Hematopoietic multipotent progenitor cell treated with erythropoietin and hydrocortisone succinate and interleukin-3 and kit ligand, for 6 days (in vitro differentiated cells): Measurements from ENCODE around the gene SEMA3D.

Experiments used
- DNase-seq: peaks from one replicate; pipeline ENCODE4 v3.0.0-alpha.2; 2015

The SEMA3D gene

GRCh38 chr7:85183296-85183695 is 3.6 kb downstream of the SEMA3D start:
- no peak for DNase-seq

- no peak for DNase-seq
Observed at GRCh38 chr7:85178531-85179298, 8.1 kb downstream of the SEMA3D start.

- DNase-seq: no peak
Observed at GRCh38 chr7:85177316-85177715, 9.5 kb downstream of the SEMA3D start.

- no peak for DNase-seq
Observed at GRCh38 chr7:85176197-85176596, 10.7 kb downstream of the SEMA3D start.

- no peak for DNase-seq
Observed at GRCh38 chr7:85175217-85175616, 11.6 kb downstream of the SEMA3D start.

- no peak for DNase-seq
Observed at GRCh38 chr7:85172530-85172941, 14.3 kb downstream of the SEMA3D start.

GRCh38 chr7:85167636-85168035 is 19.2 kb downstream of the SEMA3D start:
- no peak for DNase-seq

GRCh38 chr7:85165263-85165662 is 21.6 kb downstream of the SEMA3D start:
- no peak for DNase-seq

GRCh38 chr7:85164376-85164775 is 22.5 kb downstream of the SEMA3D start:
- no peak for DNase-seq

- no peak for DNase-seq
Observed at GRCh38 chr7:85162721-85163120, 24.1 kb downstream of the SEMA3D start.

GRCh38 chr7:85160223-85160622 is 26.6 kb downstream of the SEMA3D start:
- no peak for DNase-seq

- no peak for DNase-seq
Observed at GRCh38 chr7:85159003-85159402, 27.9 kb downstream of the SEMA3D start.

GRCh38 chr7:85156661-85157208 is 30.1 kb downstream of the SEMA3D start:
- DNase-seq: no peak

GRCh38 chr7:85154282-85154937 is 32.4 kb downstream of the SEMA3D start:
- DNase-seq: no peak

GRCh38 chr7:85153715-85154114 is 33.1 kb downstream of the SEMA3D start:
- no peak for DNase-seq

GRCh38 chr7:85150624-85151023 is 36.2 kb downstream of the SEMA3D start:
- DNase-seq: no peak

- no peak for DNase-seq
Observed at GRCh38 chr7:85144771-85145170, 42.1 kb downstream of the SEMA3D start.

GRCh38 chr7:85135977-85136376 is 50.9 kb downstream of the SEMA3D start:
- no peak for DNase-seq

GRCh38 chr7:85133560-85133959 is 53.3 kb downstream of the SEMA3D start:
- DNase-seq: no peak

- no peak for DNase-seq
Observed at GRCh38 chr7:85133006-85133405, 53.9 kb downstream of the SEMA3D start.

GRCh38 chr7:85130702-85131101 is 56.2 kb downstream of the SEMA3D start:
- DNase-seq: no peak

GRCh38 chr7:85126383-85126782 is 60.5 kb downstream of the SEMA3D start:
- DNase-seq: no peak

- DNase-seq: no peak
Observed at GRCh38 chr7:85125651-85126131, 61.2 kb downstream of the SEMA3D start.

- no peak for DNase-seq
Observed at GRCh38 chr7:85125176-85125575, 61.7 kb downstream of the SEMA3D start.
